Mesothelial cell of epicardium (in vitro differentiated cells): ENCODE measurements around the gene STK40. TPM values are rescaled to one million over a fixed set of nuclear protein-coding genes. Genes with fewer than 3 reads are reported as not detected.

Source experiments
- DNase-seq, 2 experiments: peaks; one replicate each; pipeline ENCODE4 v3.0.0; 2021; ENCODE audit warnings: low spot score in 2 of 2; ENCODE audit not compliant: unreplicated experiment in 2 of 2
- H3K27ac Mint-ChIP-seq: 2 replicates; pipeline ENCODE4 v1.8.0; 2021; ENCODE audit warnings: mixed read lengths
- H3K27me3 Mint-ChIP-seq: 2 replicates; pipeline ENCODE4 v1.8.0; 2021; ENCODE audit warnings: low read depth, mixed read lengths
- H3K36me3 Mint-ChIP-seq: 2 replicates; pipeline ENCODE4 v1.8.0; 2021; ENCODE audit warnings: mixed read lengths
- H3K4me1 Mint-ChIP-seq: 2 replicates; pipeline ENCODE4 v1.8.0; 2021; ENCODE audit warnings: mixed read lengths
- H3K4me3 Mint-ChIP-seq: 2 replicates; pipeline ENCODE4 v1.8.0; 2021; ENCODE audit warnings: mild to moderate bottlenecking, moderate library complexity, mixed read lengths
- H3K9me3 Mint-ChIP-seq: 2 replicates; pipeline ENCODE4 v1.8.0; 2021; ENCODE audit warnings: mixed read lengths
- total RNA-seq: library from RNA; stranded (reverse); gene quantifications from 3 replicates; pipeline ENCODE4 v1.2.1, GENCODE V29; 2021
- TF ChIP-seq, protein P1 (sequence below): fragments of 200-600 bp; sonication (generic); IDR thresholded peaks from one replicate; pipeline ENCODE4 v1.5.0; 2021; ENCODE audit warnings: antibody characterized with exemption; ENCODE audit not compliant: unreplicated experiment

Gene STK40
- total RNA-seq, 1 donor from 2014 or later: 42.7 TPM

DNA sequence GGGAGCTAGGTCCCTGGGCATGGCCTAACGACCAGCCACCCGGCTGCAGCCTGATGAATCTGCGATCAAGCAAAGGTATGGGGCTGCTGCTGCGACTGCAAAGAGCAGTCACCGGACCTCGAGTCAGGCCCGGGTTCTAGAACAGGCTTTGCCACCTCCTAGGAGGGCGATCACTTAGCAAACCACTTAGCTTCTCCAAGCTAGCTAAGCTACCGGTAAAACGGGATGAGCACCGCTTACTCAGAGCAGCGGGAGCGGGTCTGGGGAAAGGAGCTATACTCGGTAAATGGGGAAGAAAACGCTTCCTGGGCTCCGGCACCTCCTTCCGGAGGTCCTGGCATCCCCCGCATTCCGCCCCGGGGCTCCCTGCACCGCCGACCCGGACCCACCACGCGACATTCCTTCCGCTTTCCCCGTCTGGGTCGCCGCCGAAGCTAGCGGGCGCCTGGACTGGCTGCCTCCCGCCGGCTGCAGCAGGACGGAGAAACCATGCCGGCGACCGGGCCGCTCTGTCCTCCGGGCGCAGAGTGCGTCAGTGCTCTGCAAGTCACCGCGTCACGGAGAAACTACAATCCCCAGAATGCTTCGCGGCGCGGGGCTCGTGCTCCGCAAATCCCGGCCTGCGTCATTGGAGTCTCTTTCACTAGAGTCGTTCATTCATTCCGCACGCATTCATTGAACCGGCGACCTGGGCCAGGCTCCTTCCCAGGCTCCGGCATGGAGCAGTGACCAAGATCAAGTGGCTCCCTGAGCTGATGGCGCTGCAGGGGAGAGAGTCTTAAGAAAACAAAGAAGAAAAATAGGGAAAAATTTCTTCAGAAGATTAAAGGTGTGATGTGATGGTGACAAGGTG is 11.9 kb upstream of the STK40 start, which contains the start of gene LSM10:
Gene LSM10, minus strand, starts transcription at position 531 of the 853 bp plus-strand sequence. CDS start 3,779 bp downstream, outside the sequence.
- TF ChIP-seq, protein P1, sequence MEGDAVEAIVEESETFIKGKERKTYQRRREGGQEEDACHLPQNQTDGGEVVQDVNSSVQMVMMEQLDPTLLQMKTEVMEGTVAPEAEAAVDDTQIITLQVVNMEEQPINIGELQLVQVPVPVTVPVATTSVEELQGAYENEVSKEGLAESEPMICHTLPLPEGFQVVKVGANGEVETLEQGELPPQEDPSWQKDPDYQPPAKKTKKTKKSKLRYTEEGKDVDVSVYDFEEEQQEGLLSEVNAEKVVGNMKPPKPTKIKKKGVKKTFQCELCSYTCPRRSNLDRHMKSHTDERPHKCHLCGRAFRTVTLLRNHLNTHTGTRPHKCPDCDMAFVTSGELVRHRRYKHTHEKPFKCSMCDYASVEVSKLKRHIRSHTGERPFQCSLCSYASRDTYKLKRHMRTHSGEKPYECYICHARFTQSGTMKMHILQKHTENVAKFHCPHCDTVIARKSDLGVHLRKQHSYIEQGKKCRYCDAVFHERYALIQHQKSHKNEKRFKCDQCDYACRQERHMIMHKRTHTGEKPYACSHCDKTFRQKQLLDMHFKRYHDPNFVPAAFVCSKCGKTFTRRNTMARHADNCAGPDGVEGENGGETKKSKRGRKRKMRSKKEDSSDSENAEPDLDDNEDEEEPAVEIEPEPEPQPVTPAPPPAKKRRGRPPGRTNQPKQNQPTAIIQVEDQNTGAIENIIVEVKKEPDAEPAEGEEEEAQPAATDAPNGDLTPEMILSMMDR: no peak
- H3K27me3 Mint-ChIP-seq: no peaks in the 10 kb centered on the region
- peaks cover 5% of the 10 kb centered on the region for H3K36me3 Mint-ChIP-seq
- peak within 1 kb of the TSS; percentile 96 for H3K4me3 Mint-ChIP-seq
- DNase-seq: peak; percentile 83 to 89
- H3K4me1 Mint-ChIP-seq: peaks cover 39% of the 10 kb centered on the region
- H3K27ac Mint-ChIP-seq: peak within 1 kb of the TSS; percentile 99
- H3K9me3 Mint-ChIP-seq: no peaks in the 10 kb centered on the region

- peak overlapping the region; percentile 96 for H3K4me3 Mint-ChIP-seq
- peaks cover 8% of the 10 kb centered on the region for H3K36me3 Mint-ChIP-seq
- no peak for DNase-seq
- peaks cover 36% of the 10 kb centered on the region for H3K4me1 Mint-ChIP-seq
- no peaks in the 10 kb centered on the region for H3K27me3 Mint-ChIP-seq
- TF ChIP-seq, protein P1: no peak
- H3K9me3 Mint-ChIP-seq: no peaks in the 10 kb centered on the region
- peak overlapping the region; percentile 99 for H3K27ac Mint-ChIP-seq
Measured at GRCh38 chr1:36397083-36397377, 11.3 kb upstream of the STK40 start.

DNA sequence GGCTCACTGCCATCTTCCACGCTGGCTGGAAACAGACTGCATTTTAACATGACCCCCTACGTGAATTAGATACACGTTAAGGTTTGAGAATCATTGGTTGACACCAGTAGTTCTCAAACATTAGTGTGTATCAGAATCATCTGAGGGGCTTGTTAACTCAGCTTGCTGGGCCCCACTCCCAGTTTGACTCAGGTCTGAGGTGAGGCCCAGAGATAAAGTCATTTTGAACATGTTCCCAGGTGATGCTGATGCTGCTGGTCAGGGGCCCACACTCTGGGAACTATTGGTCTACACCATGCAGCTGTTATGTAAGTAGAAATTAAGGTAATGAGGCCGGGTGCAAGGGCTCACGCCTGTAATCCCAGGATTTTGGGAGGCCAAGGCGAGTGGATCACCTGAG is 10.6 kb upstream of the STK40 start:
- peaks cover 31% of the 10 kb centered on the region for H3K4me1 Mint-ChIP-seq

GRCh38 chr1:36393686-36394085 is 8.0 kb upstream of the STK40 start:
- peaks cover 22% of the 10 kb centered on the region for H3K4me1 Mint-ChIP-seq
- H3K36me3 Mint-ChIP-seq: peaks cover 14% of the 10 kb centered on the region
- no peak for DNase-seq
- H3K27ac Mint-ChIP-seq: no peak overlapping the region
- no peaks in the 10 kb centered on the region for H3K27me3 Mint-ChIP-seq
- H3K9me3 Mint-ChIP-seq: no peaks in the 10 kb centered on the region
- TF ChIP-seq, protein P1: no peak
- H3K4me3 Mint-ChIP-seq: no peak overlapping the region

More for the DNA sequence above, 10.6 kb upstream of the STK40 start:
- H3K4me3 Mint-ChIP-seq: peak overlapping the region; percentile 96
- H3K27me3 Mint-ChIP-seq: no peaks in the 10 kb centered on the region
- peak overlapping the region; percentile 99 for H3K27ac Mint-ChIP-seq
- no peak for DNase-seq
- no peaks in the 10 kb centered on the region for H3K9me3 Mint-ChIP-seq
- H3K36me3 Mint-ChIP-seq: peaks cover 8% of the 10 kb centered on the region
- TF ChIP-seq, protein P1: no peak

- Mint-ChIP-seq H3K9me3 (no peaks in the 10 kb centered on the region), H3K27ac (peak overlapping the region; percentile 79), H3K36me3 (peaks cover 14% of the 10 kb centered on the region), H3K27me3 (no peaks in the 10 kb centered on the region), H3K4me1 (peaks cover 18% of the 10 kb centered on the region), H3K4me3 (no peak overlapping the region)
- no peak for DNase-seq
- TF ChIP-seq, protein P1: no peak
Measured at GRCh38 chr1:36392836-36393235, 7.1 kb upstream of the STK40 start.
